HG03354 (cell line): Measurements from ENCODE around the gene TFB1M.

ENCODE experiments used
- ATAC-seq: cut with Tn5 transposase; IDR thresholded peaks from one replicate; pipeline ENCODE4 v1.9.1; 2021; ENCODE audit warnings: mild to moderate bottlenecking; ENCODE audit not compliant: unreplicated experiment, poor library complexity, severe bottlenecking

The TFB1M gene

GRCh38 chr6:155268088-155268867, 46.0 kb downstream of the TFB1M start:
- ATAC-seq: peak; percentile 67

- no peak for ATAC-seq
Measured at GRCh38 chr6:155267411-155267810, 46.9 kb downstream of the TFB1M start.

- ATAC-seq: no peak
Measured at GRCh38 chr6:155265843-155266535, 48.3 kb downstream of the TFB1M start.

- ATAC-seq: no peak
Measured at GRCh38 chr6:155264693-155265320, 49.5 kb downstream of the TFB1M start.

GRCh38 chr6:155263373-155264063, 50.8 kb downstream of the TFB1M start, which contains the start of gene CLDN20:
Gene CLDN20 (plus strand): TSS chr6:155264013. CDS start chr6:155275720, 11,707 bp downstream.
- no peak for ATAC-seq

GRCh38 chr6:155262655-155263054, 51.6 kb downstream of the TFB1M start:
- no peak for ATAC-seq

- ATAC-seq: no peak
Measured at GRCh38 chr6:155261111-155261900, 53.0 kb downstream of the TFB1M start.

- ATAC-seq: no peak
Measured at GRCh38 chr6:155260686-155261085, 53.6 kb downstream of the TFB1M start.

GRCh38 chr6:155259897-155260296, 54.4 kb downstream of the TFB1M start:
- no peak for ATAC-seq

- ATAC-seq: no peak
Measured at GRCh38 chr6:155259204-155259603, 55.1 kb downstream of the TFB1M start.

- ATAC-seq: no peak
Measured at GRCh38 chr6:155257796-155258195, 56.5 kb downstream of the TFB1M start.

- no peak for ATAC-seq
Measured at GRCh38 chr6:155256122-155256795, 58.0 kb downstream of the TFB1M start.

- ATAC-seq: no peak
Measured at GRCh38 chr6:155254139-155254538, 60.1 kb downstream of the TFB1M start.

GRCh38 chr6:155253337-155253736, 60.9 kb downstream of the TFB1M start:
- ATAC-seq: no peak

GRCh38 chr6:155252581-155252980, 61.7 kb downstream of the TFB1M start:
- no peak for ATAC-seq

- no peak for ATAC-seq
Measured at GRCh38 chr6:155250701-155251381, 63.4 kb downstream of the TFB1M start.

GRCh38 chr6:155248008-155249001, 66.0 kb downstream of the TFB1M start:
- no peak for ATAC-seq
